Panc1 (cell line): Measurements from ENCODE around the gene OR2AK2.

Experiments used
- TF ChIP-seq, protein P1 (sequence below): fragments of 450-650 bp; IDR thresholded peaks from 2 replicates; pipeline ENCODE4 v1.5.1; 2017; ENCODE audit warnings: mild to moderate bottlenecking
- TF ChIP-seq, protein P2 (sequence below), 2 experiments: IDR thresholded peaks; 2 replicates each; pipeline ENCODE4 v1.6.1; 2011 to 2012; ENCODE audit warnings: low read depth in 2 of 2, control low read depth in 1 of 2, low read length in 1 of 2, mild to moderate bottlenecking in 1 of 2, moderate library complexity in 1 of 2; ENCODE audit not compliant: insufficient read depth in 1 of 2

DNA sequence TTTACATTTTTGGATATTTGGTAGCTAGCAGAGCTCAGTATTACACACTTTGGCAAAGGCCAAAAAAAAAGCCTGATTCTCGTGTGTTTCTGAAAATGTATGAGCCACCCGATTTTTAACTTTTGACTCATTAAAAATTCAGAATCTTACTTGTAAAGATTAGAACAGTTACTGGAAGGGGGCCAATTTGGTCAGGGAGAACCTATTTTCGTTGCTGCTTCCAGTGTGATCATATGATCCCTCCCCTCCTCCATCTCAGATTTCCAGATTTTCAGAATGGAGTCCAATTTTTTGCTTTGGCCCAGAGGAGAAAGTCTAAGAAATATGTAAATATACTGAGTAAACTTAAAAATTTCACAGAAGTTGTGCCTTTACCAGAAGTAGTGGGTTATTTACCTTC lies 3.2 kb upstream of the OR2AK2 start:
- TF ChIP-seq, protein P1, sequence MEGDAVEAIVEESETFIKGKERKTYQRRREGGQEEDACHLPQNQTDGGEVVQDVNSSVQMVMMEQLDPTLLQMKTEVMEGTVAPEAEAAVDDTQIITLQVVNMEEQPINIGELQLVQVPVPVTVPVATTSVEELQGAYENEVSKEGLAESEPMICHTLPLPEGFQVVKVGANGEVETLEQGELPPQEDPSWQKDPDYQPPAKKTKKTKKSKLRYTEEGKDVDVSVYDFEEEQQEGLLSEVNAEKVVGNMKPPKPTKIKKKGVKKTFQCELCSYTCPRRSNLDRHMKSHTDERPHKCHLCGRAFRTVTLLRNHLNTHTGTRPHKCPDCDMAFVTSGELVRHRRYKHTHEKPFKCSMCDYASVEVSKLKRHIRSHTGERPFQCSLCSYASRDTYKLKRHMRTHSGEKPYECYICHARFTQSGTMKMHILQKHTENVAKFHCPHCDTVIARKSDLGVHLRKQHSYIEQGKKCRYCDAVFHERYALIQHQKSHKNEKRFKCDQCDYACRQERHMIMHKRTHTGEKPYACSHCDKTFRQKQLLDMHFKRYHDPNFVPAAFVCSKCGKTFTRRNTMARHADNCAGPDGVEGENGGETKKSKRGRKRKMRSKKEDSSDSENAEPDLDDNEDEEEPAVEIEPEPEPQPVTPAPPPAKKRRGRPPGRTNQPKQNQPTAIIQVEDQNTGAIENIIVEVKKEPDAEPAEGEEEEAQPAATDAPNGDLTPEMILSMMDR, result no peak
- TF ChIP-seq, protein P2, sequence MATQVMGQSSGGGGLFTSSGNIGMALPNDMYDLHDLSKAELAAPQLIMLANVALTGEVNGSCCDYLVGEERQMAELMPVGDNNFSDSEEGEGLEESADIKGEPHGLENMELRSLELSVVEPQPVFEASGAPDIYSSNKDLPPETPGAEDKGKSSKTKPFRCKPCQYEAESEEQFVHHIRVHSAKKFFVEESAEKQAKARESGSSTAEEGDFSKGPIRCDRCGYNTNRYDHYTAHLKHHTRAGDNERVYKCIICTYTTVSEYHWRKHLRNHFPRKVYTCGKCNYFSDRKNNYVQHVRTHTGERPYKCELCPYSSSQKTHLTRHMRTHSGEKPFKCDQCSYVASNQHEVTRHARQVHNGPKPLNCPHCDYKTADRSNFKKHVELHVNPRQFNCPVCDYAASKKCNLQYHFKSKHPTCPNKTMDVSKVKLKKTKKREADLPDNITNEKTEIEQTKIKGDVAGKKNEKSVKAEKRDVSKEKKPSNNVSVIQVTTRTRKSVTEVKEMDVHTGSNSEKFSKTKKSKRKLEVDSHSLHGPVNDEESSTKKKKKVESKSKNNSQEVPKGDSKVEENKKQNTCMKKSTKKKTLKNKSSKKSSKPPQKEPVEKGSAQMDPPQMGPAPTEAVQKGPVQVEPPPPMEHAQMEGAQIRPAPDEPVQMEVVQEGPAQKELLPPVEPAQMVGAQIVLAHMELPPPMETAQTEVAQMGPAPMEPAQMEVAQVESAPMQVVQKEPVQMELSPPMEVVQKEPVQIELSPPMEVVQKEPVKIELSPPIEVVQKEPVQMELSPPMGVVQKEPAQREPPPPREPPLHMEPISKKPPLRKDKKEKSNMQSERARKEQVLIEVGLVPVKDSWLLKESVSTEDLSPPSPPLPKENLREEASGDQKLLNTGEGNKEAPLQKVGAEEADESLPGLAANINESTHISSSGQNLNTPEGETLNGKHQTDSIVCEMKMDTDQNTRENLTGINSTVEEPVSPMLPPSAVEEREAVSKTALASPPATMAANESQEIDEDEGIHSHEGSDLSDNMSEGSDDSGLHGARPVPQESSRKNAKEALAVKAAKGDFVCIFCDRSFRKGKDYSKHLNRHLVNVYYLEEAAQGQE (IDR thresholded peaks at IDR 0.05; ENCODE audit: insufficient read depth in 1 of 2, low read depth in 2 of 2, low read length in 1 of 2), result no peak
